Esophagus muscularis mucosa (tissue), 4 donors: ENCODE results near the gene SMO.

Source experiments
- EP300 ChIP-seq: sonication (generic); formaldehyde crosslinking; IDR thresholded peaks from one replicate; pipeline ENCODE4 v1.6.1; 2017; ENCODE audit warnings: antibody characterized with exemption
- POLR2A ChIP-seq: fragments of 450-650 bp; IDR thresholded peaks from one replicate; pipeline ENCODE4 v1.6.1; 2017; ENCODE audit warnings: antibody characterized with exemption, moderate library complexity, mild to moderate bottlenecking, low read depth
- POLR2AphosphoS5 ChIP-seq, 2 donors: sonication (generic); formaldehyde crosslinking; IDR thresholded peaks; one replicate each; pipeline ENCODE4 v1.6.1; 2017; ENCODE audit warnings: antibody characterized with exemption in 2 of 2
- TF ChIP-seq, protein P1 (sequence below), 3 experiments: fragments of 200-600 bp in 2 of 3; fragments of 450-650 bp in 1 of 3; sonication (generic) in 2 of 3; IDR thresholded peaks; one replicate each; pipeline ENCODE4 v1.5.1; 2017 to 2019; ENCODE audit warnings: antibody characterized with exemption in 3 of 3, mild to moderate bottlenecking in 2 of 3, moderate library complexity in 1 of 3

DNA sequence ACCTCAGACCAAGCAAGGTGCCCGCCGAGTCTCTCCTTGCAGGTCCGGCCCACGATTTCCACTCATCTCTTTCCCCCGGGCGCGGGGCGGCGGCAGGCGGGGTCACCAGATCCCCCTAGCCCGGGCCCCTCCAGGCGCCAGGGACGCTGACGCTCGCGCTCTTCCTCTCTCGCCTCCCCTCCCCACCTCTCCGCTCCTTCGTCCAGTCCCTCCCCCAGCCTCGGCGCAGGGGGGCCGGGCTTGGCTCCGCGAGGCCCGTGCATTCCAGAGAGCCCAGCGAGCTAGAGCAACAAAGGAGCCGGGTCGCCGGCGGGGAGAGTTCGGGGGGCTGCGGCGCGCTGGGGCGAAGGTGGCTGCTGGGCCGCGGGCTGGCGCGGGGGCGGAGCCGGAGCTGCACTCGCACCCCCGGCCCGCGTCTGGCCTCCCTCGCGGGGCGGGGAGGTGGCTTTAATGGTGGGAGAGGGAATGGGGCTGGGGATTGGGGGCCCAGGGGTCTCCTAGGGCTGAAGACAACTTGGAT lies at the start of gene SMO:
- TF ChIP-seq POLR2AphosphoS5 (IDR thresholded peaks at IDR 0.05) (peak; percentile 40 to 49), POLR2A (no peak), EP300 (no peak)
- TF ChIP-seq, protein P1, sequence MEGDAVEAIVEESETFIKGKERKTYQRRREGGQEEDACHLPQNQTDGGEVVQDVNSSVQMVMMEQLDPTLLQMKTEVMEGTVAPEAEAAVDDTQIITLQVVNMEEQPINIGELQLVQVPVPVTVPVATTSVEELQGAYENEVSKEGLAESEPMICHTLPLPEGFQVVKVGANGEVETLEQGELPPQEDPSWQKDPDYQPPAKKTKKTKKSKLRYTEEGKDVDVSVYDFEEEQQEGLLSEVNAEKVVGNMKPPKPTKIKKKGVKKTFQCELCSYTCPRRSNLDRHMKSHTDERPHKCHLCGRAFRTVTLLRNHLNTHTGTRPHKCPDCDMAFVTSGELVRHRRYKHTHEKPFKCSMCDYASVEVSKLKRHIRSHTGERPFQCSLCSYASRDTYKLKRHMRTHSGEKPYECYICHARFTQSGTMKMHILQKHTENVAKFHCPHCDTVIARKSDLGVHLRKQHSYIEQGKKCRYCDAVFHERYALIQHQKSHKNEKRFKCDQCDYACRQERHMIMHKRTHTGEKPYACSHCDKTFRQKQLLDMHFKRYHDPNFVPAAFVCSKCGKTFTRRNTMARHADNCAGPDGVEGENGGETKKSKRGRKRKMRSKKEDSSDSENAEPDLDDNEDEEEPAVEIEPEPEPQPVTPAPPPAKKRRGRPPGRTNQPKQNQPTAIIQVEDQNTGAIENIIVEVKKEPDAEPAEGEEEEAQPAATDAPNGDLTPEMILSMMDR (IDR thresholded peaks at IDR 0.05): no peak
